Measurements from ENCODE around the gene ECE1.

ECE1 gene

DNA sequence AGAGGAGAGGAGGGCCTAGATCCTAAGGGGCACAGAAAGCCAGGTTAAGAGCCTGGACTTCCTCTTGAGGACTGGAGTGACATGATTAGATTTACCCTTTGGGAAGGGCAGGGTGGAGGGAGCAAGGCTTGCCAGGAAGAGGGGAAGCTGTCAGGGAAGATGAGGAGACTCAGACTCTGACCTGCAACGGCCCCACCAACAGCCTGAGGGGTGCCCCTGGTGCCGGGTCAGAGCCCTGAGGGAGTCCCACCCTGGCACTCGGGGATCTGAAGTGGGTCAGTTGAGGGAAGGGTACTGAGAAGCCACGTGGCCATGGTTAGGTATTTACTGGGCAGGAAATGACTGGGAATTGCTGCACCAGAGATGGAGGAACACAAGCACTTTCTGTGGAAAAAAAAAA lies 9.8 kb downstream of the ECE1 start:
- Histone ChIP-seq H3K4me1 (ENCODE audit: insufficient read depth, low read length) (no peaks in the 10 kb centered on the region), H3K4me3 (ENCODE audit: low read depth in 1 of 2, low read length in 2 of 2) (no peak overlapping the region), H3K27ac (ENCODE audit: low read length) (no peak overlapping the region)

DNA sequence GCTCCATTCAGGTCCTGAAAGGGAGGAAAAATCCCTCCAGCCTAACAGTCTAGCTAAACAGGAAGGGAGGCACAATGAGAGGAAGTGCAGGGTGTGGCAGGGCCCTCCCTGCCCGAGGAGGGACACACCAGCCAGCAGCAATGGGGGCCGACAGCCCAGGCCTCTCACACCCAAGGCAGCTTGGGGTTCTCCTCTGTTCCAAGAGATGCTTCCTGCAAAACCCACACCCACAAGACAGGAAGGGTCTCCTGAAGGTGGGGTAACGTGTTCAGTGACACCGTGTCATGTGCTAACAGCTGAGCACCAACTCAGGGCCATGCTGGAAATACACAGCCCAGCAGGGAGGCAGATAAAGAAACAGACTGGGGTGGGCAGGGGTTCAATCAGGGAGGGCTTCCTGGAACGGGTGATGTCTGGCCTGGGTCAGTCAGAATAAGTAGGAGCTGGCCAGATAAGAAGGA lies 10.2 kb downstream of the ECE1 start:
- no peaks in the 10 kb centered on the region; the same call in 1 of the 2 replicates for H3K36me3 ChIP-seq (ENCODE audit: insufficient read depth, low read length)
- H3K79me2 ChIP-seq (ENCODE audit: insufficient read depth, low read length) = no peaks in the 10 kb centered on the region
- H3K27me3 ChIP-seq (ENCODE audit: insufficient read depth, low read length, poor library complexity) = no peaks in the 10 kb centered on the region
- TF ChIP-seq EZH2 (IDR thresholded peaks at IDR 0.05; ENCODE audit: borderline replicate concordance, low read depth, low read length, severe bottlenecking) = no peak
- TF ChIP-seq, protein P1, sequence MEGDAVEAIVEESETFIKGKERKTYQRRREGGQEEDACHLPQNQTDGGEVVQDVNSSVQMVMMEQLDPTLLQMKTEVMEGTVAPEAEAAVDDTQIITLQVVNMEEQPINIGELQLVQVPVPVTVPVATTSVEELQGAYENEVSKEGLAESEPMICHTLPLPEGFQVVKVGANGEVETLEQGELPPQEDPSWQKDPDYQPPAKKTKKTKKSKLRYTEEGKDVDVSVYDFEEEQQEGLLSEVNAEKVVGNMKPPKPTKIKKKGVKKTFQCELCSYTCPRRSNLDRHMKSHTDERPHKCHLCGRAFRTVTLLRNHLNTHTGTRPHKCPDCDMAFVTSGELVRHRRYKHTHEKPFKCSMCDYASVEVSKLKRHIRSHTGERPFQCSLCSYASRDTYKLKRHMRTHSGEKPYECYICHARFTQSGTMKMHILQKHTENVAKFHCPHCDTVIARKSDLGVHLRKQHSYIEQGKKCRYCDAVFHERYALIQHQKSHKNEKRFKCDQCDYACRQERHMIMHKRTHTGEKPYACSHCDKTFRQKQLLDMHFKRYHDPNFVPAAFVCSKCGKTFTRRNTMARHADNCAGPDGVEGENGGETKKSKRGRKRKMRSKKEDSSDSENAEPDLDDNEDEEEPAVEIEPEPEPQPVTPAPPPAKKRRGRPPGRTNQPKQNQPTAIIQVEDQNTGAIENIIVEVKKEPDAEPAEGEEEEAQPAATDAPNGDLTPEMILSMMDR (IDR thresholded peaks at IDR 0.05; ENCODE audit: borderline replicate concordance, extremely low read depth, low read length, poor library complexity, severe bottlenecking) = no peak
- H4K20me1 ChIP-seq (ENCODE audit: insufficient read depth, low read length) = peaks cover 8% of the 10 kb centered on the region; the same call in 1 of the 2 replicates
- no peak overlapping the region for H2AFZ ChIP-seq (ENCODE audit: low read depth, low read length)
- H3K4me1 ChIP-seq (ENCODE audit: insufficient read depth, low read length) = no peaks in the 10 kb centered on the region
- no peak overlapping the region for H3K4me2 ChIP-seq (ENCODE audit: insufficient read depth, low read length)
- ATAC-seq (ENCODE audit: insufficient read depth, low read depth) (no peak), DNase-seq (no peak)
- no peak overlapping the region for H3K9ac ChIP-seq (ENCODE audit: low read depth, low read length)
- no peaks in the 10 kb centered on the region for H3K9me3 ChIP-seq (ENCODE audit: insufficient read depth, low read length, severe bottlenecking)
- H3K27ac ChIP-seq (ENCODE audit: low read length) = 0 out of 2 replicates have a peak overlapping the region, but pooled peaks have one; percentile 27
- no peak overlapping the region for H3K4me3 ChIP-seq (ENCODE audit: low read depth in 1 of 2, low read length in 2 of 2)

More for the DNA sequence above, 9.8 kb downstream of the ECE1 start:
- Histone ChIP-seq H3K27me3 (ENCODE audit: insufficient read depth, low read length, poor library complexity) (no peaks in the 10 kb centered on the region), H3K36me3 (ENCODE audit: insufficient read depth, low read length) (no peaks in the 10 kb centered on the region; the same call in 1 of the 2 replicates), H3K4me2 (ENCODE audit: insufficient read depth, low read length) (no peak overlapping the region), H2AFZ (ENCODE audit: low read depth, low read length) (no peak overlapping the region), H3K9me3 (ENCODE audit: insufficient read depth, low read length, severe bottlenecking) (no peaks in the 10 kb centered on the region), H3K9ac (ENCODE audit: low read depth, low read length) (no peak overlapping the region), H4K20me1 (ENCODE audit: insufficient read depth, low read length) (peaks cover 8% of the 10 kb centered on the region; the same call in 1 of the 2 replicates), H3K79me2 (ENCODE audit: insufficient read depth, low read length) (no peaks in the 10 kb centered on the region)
- TF ChIP-seq EZH2 (IDR thresholded peaks at IDR 0.05; ENCODE audit: borderline replicate concordance, low read depth, low read length, severe bottlenecking) = no peak
- TF ChIP-seq, protein P1 (IDR thresholded peaks at IDR 0.05; ENCODE audit: borderline replicate concordance, extremely low read depth, low read length, poor library complexity, severe bottlenecking) = no peak
- ATAC-seq (ENCODE audit: insufficient read depth, low read depth) (no peak), DNase-seq (no peak)

DNA sequence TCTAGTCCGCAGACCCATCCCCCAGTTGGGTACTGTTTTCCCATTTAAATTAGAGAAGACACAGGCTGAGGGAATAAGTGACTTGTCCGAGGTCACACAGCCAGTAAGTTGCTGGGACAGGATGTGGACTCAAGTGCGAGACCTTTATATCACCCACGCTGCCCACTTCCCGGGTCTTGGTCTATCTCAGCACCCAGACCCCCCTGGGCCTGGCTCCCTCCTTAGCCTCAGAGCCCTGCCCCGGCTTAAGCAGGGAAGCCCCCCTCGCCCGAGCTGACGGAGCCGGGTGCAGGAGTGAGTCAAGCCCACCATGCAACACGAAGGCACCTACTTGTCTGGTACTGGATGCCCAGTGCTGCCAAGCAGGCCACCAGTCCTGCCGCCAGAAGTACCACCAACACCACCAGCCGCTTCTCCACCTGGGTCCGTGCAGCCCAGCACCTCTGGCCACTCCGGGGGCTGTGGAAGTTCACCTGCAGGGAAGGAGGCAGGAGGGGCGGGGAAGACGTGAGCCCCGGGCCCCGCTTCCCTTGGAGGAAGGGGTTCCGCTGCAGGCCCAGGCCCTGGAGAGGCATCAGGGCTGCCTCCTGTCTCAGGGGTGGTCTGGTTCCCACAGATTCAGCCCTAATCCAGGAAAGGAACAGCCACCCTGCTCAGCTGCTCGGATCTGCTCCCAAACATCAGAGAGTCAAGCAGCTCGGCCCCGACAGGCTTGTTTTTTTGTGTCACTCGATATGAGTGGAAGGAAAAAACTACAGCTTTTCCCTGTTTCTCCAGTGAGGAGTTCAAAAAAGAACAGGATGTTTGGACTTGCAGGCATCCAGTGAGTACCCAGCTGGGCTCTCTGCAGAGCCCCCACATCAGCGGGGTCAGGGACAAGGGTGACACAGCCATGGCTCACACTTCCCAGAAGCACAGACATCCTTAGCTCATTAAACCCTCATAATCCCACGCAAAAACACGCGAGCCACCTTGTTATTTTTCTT lies 11.1 kb downstream of the ECE1 start:
- Histone ChIP-seq H3K27ac (ENCODE audit: low read length) (no peak overlapping the region), H3K4me1 (ENCODE audit: insufficient read depth, low read length) (no peaks in the 10 kb centered on the region), H3K9me3 (ENCODE audit: insufficient read depth, low read length, severe bottlenecking) (no peaks in the 10 kb centered on the region), H3K36me3 (ENCODE audit: insufficient read depth, low read length) (no peaks in the 10 kb centered on the region; the same call in 1 of the 2 replicates), H2AFZ (ENCODE audit: low read depth, low read length) (no peak overlapping the region), H3K4me3 (ENCODE audit: low read depth in 1 of 2, low read length in 2 of 2) (no peak overlapping the region), H4K20me1 (ENCODE audit: insufficient read depth, low read length) (peaks cover 4% of the 10 kb centered on the region; the same call in 1 of the 2 replicates), H3K4me2 (ENCODE audit: insufficient read depth, low read length) (no peak overlapping the region), H3K79me2 (ENCODE audit: insufficient read depth, low read length) (no peaks in the 10 kb centered on the region), H3K9ac (ENCODE audit: low read depth, low read length) (no peak overlapping the region), H3K27me3 (ENCODE audit: insufficient read depth, low read length, poor library complexity) (no peaks in the 10 kb centered on the region)
- TF ChIP-seq, protein P1 (IDR thresholded peaks at IDR 0.05; ENCODE audit: borderline replicate concordance, extremely low read depth, low read length, poor library complexity, severe bottlenecking) = no peak
- no peak for TF ChIP-seq EZH2 (IDR thresholded peaks at IDR 0.05; ENCODE audit: borderline replicate concordance, low read depth, low read length, severe bottlenecking)
- DNase-seq (no peak), ATAC-seq (ENCODE audit: insufficient read depth, low read depth) (no peak)

Measured in DND-41 (cell line).